Endothelial cell of umbilical vein (primary cell): ENCODE data around the gene NFIA. TPM values are rescaled to one million over a fixed set of nuclear protein-coding genes. Genes with fewer than 3 reads are reported as not detected.

Experiments
- BruUV-seq: library from RNA; stranded (reverse); fragments of 400-500 nt; replicated peaks from 2 replicates; lab custom pipeline; 2021; lab: Mats Ljungman, UMichigan
- CTCF ChIA-PET: fragments of 300-600, 350-600 bp; sonication (Branson Sonifier 250); formaldehyde crosslinking; loops from one replicate; lab custom pipeline; 2021; ENCODE audit warnings: antibody characterized with exemption, inconsistent platforms; lab: Charles Lee
- POLR2A ChIA-PET: fragments of 300-600, 350-600 bp; sonication (Branson Sonifier 250); formaldehyde crosslinking; loops from one replicate; lab custom pipeline; 2021; ENCODE audit warnings: antibody characterized with exemption, inconsistent platforms; lab: Charles Lee
- DNase-seq: peaks from one replicate; pipeline ENCODE4 v3.0.0-alpha.2; 2011; ENCODE audit warnings: low read depth, low spot score
- FAIRE-seq: peaks from 2 replicates; lab custom pipeline; 2011; peaks lifted over from hg19 to GRCh38; lab: Jason Lieb, UNC
- H2AFZ ChIP-seq: 2 replicates; pipeline ENCODE4 v1.6.0; 2012; ENCODE audit warnings: low read depth, low read length, control low read depth, inconsistent platforms
- H3K27ac ChIP-seq: 2 replicates; pipeline ENCODE4 v1.5.1; 2011; ENCODE audit warnings: low read depth, mild to moderate bottlenecking, control low read depth, low read length, moderate library complexity; ENCODE audit not compliant: insufficient read depth
- H3K27me3 ChIP-seq, 2 experiments: 2 replicates each; pipeline versions ENCODE4 v1.6.0 to v1.6.1; 2011; ENCODE audit warnings: low read length in 2 of 2, mixed read lengths in 1 of 2; ENCODE audit not compliant: control insufficient read depth in 2 of 2, insufficient read depth in 2 of 2
- H3K36me3 ChIP-seq, 2 experiments: 2 replicates in 1 of 2; 3 replicates in 1 of 2; pipeline ENCODE4 v1.5.1; 2011; ENCODE audit warnings: low read length in 2 of 2, mild to moderate bottlenecking in 1 of 2, moderate library complexity in 1 of 2; ENCODE audit not compliant: control insufficient read depth in 2 of 2, insufficient read depth in 2 of 2; ENCODE audit errors: extremely low read depth in 1 of 2
- H3K4me1 ChIP-seq: 3 replicates; pipeline ENCODE4 v1.5.1; 2011; ENCODE audit warnings: mild to moderate bottlenecking, low read length; ENCODE audit not compliant: control insufficient read depth, insufficient read depth; ENCODE audit errors: extremely low read depth
- H3K4me2 ChIP-seq: 2 replicates; pipeline ENCODE4 v1.6.1; 2011; ENCODE audit warnings: low read length, control low read depth, mixed read lengths; ENCODE audit not compliant: insufficient read depth
- H3K4me3 ChIP-seq, 3 experiments: fragments of 200-600 bp in 1 of 3; sonication (generic), shearing (Covaris generic) in 1 of 3; replicated peaks in 1 of 3; 2 replicates each; pipeline ENCODE4 v1.5.1; 2011 to 2016; ENCODE audit warnings: control low read depth in 3 of 3, low read length in 3 of 3, mild to moderate bottlenecking in 2 of 3, inconsistent platforms in 1 of 3, low read depth in 1 of 3, moderate library complexity in 1 of 3; ENCODE audit not compliant: insufficient read depth in 1 of 3
- H3K79me2 ChIP-seq: 2 replicates; pipeline ENCODE4 v1.6.0; 2012; ENCODE audit warnings: low read length, inconsistent platforms; ENCODE audit not compliant: control insufficient read depth, insufficient read depth
- H3K9ac ChIP-seq: replicated peaks from 2 replicates; pipeline ENCODE3; 2011; ENCODE audit warnings: low read length, control low read depth; ENCODE audit not compliant: insufficient read depth; ENCODE audit errors: extremely low read depth
- H3K9me1 ChIP-seq: replicated peaks from 3 replicates; pipeline ENCODE4 v1.6.0; 2011; ENCODE audit warnings: mild to moderate bottlenecking, low read length; ENCODE audit not compliant: control insufficient read depth, insufficient read depth; ENCODE audit errors: extremely low read depth
- H3K9me3 ChIP-seq: replicated peaks from 2 replicates; pipeline ENCODE4 v1.5.1; 2012; ENCODE audit warnings: low read length, inconsistent platforms; ENCODE audit not compliant: control insufficient read depth, insufficient read depth
- H4K20me1 ChIP-seq: replicated peaks from 2 replicates; pipeline ENCODE3; 2011; ENCODE audit warnings: mild to moderate bottlenecking, low read length; ENCODE audit not compliant: control insufficient read depth, insufficient read depth; ENCODE audit errors: extremely low read depth
- CTCF ChIP-seq, 2 donors: IDR thresholded peaks; 1 replicate in 1 of 2; 2 replicates in 1 of 2; pipeline ENCODE4 v1.5.1; 2011; ENCODE audit warnings: low read length in 2 of 2, mild to moderate bottlenecking in 2 of 2, moderate library complexity in 2 of 2, control low read depth in 1 of 2, inconsistent platforms in 1 of 2, low read depth in 1 of 2; ENCODE audit not compliant: insufficient read depth in 1 of 2; ENCODE audit errors: extremely low read depth in 1 of 2
- EZH2 ChIP-seq: IDR thresholded peaks from 2 replicates; pipeline ENCODE4 v1.6.1; 2012; ENCODE audit warnings: borderline replicate concordance, low read depth, mild to moderate bottlenecking, moderate library complexity, low read length, inconsistent platforms; ENCODE audit not compliant: severe bottlenecking
- FOS ChIP-seq: IDR thresholded peaks from 2 replicates; pipeline ENCODE4 v1.6.1; 2011; ENCODE audit warnings: mild to moderate bottlenecking, low read length, moderate library complexity, borderline replicate concordance; ENCODE audit not compliant: insufficient read depth
- GATA2 ChIP-seq: IDR thresholded peaks from 2 replicates; pipeline ENCODE4 v1.7.0; 2011; ENCODE audit warnings: low read depth, mild to moderate bottlenecking, moderate library complexity, mixed read lengths, low read length; ENCODE audit not compliant: insufficient read length, insufficient read depth
- JUN ChIP-seq: IDR thresholded peaks from 2 replicates; pipeline ENCODE4 v1.6.1; 2011; ENCODE audit warnings: borderline replicate concordance, low read depth; ENCODE audit not compliant: insufficient read length, insufficient read depth
- MYC ChIP-seq: IDR thresholded peaks from one replicate; pipeline ENCODE4 v1.6.1; 2011; ENCODE audit warnings: mild to moderate bottlenecking, low read depth, low read length
- POLR2A ChIP-seq: IDR thresholded peaks from 2 replicates; pipeline ENCODE4 v1.6.1; 2012; ENCODE audit warnings: low read depth, mild to moderate bottlenecking, control low read depth, low read length
- POLR2AphosphoS5 ChIP-seq: IDR thresholded peaks from 2 replicates; pipeline ENCODE4 v1.6.1; 2012; ENCODE audit warnings: low read depth, mild to moderate bottlenecking, control low read depth, low read length, moderate library complexity; ENCODE audit not compliant: insufficient read depth
- dilution Hi-C: fragments of 300-500 bp; cut with MboI; formaldehyde crosslinking; loops from one replicate; pipeline ENCODE4 v1.15.0; 2019; ENCODE audit warnings: low sequenced_read_pairs; ENCODE audit not compliant: extremely low pct_ligation_motif_present
- intact Hi-C: fragments of 100-400 bp; cut with micrococcal nuclease; formaldehyde crosslinking; loops from one replicate; pipeline ENCODE4 v1.10.0; 2022
- polyA plus RNA-seq, 4 experiments: library from polyadenylated mRNA; depleted of rRNA in 3 of 4; stranded (reverse) in 3 of 4; unstranded in 1 of 4; fragments of >200 nt; gene quantifications; 2 replicates each; pipeline versions ENCODE4 v1.2.1 to v1.2.3, GENCODE V29; 2011 to 2012; ENCODE audit warnings: missing spikeins in 1 of 4
- total RNA-seq: library from RNA; stranded (reverse); gene quantifications from 2 replicates; pipeline ENCODE4 v1.2.3, GENCODE V29; 2021
- TF ChIP-seq, protein P1 (sequence below): IDR thresholded peaks from 2 replicates; pipeline ENCODE4 v1.6.1; 2011; ENCODE audit not compliant: insufficient read depth, insufficient read length

NFIA gene
- total and polyA plus RNA-seq, 2 donors (not counting 3 experiments of a cell fraction or from before 2014, with no cell fraction given), result 25.5 to 47.0 TPM

DNA sequence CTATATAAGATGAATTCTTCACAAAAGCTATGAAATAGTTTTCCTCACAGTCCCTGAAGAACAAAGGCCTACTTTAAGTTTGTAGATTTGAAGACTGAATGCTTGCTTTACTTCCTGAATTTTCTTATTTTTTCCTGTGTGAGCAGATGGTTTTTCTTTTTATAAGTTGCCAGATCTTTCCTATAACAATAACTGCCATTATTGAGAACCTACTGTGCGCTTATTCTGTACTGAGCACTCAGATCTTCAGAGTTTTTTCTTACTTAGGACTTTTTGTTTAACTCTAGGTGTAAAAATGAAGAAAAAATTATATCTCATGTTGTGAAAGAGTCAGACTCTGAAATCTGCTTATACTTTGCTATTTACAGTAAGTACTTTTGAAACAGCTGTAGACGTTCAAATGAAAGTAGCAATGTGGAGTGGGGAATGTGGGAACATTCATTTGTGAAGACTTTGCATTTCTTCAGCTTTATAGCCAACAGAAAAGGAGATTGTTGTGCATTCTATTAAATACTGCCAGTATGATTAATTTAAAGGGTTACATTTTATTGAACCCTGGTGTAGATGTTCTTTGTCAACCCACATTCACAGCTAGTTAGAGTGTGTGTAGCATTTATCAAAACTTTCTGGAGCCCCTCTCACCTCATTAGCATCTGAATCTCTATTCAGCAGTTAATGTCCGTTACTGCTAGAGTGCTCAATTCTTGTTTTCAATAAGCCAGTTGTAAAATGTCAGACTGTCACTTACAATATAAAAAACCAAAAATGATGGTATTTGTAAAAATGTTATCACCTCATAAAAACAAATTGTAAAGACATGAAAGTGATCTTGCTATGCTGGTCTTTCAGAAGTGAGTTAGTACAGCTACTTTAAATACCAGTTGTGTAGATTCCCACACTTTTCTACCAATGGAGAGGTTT is 29.0 kb downstream of the NFIA start:
- intact Hi-C loops (no loop called here), dilution Hi-C loops (no loop called here)
- POLR2A ChIA-PET, result interaction anchor here (0.6 kb wide), 1 partner anchor 28 kb away, joined by 7 read pairs; no protein-coding TSS in a partner anchor
- CTCF ChIA-PET, result interaction anchor here (1.1 to 2.5 kb wide), 6 partner anchors 13 to 133 kb away, joined by 3 to 7 read pairs (median 4); no protein-coding TSS in a partner anchor
- Histone ChIP-seq H3K9me3 (no peaks in the 10 kb centered on the region), H3K9me1 (no peaks in the 10 kb centered on the region), H3K36me3 (no peaks in the 10 kb centered on the region), H3K27me3 (no peaks in the 10 kb centered on the region), H3K4me3 (no peak overlapping the region), H2AFZ (no peak overlapping the region), H3K4me1 (no peaks in the 10 kb centered on the region), H3K9ac (no peak overlapping the region), H3K79me2 (peaks cover 14% of the 10 kb centered on the region), H3K27ac (no peak overlapping the region), H4K20me1 (peaks cover 4% of the 10 kb centered on the region), H3K4me2 (no peak overlapping the region)
- DNase-seq, result no peak
- no peak for FAIRE-seq
- TF ChIP-seq MYC (no peak), POLR2AphosphoS5 (no peak), FOS (no peak), GATA2 (no peak), POLR2A (no peak), JUN (no peak), EZH2 (no peak), CTCF (IDR thresholded peaks at IDR 0.05; ENCODE audit: extremely low read depth in 1 of 2, insufficient read depth in 1 of 2, low read depth in 1 of 2, low read length in 2 of 2) (no peak)
- TF ChIP-seq, protein P1, sequence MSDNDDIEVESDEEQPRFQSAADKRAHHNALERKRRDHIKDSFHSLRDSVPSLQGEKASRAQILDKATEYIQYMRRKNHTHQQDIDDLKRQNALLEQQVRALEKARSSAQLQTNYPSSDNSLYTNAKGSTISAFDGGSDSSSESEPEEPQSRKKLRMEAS, result no peak
- no TSS peak for BruUV-seq
